ENCODE measurements around the gene JMJD8. TPM values are rescaled to one million over a fixed set of nuclear protein-coding genes. Genes with fewer than 3 reads are reported as not detected.
A peak's percentile ranks its signal among the peaks of the same experiment; 100 is the strongest.

Gene JMJD8
- total and polyA plus RNA-seq, 9 of the 15 experiments (the other 6 are each of a cell fraction or from before 2014, with no cell fraction given), result 1.2 to 50.6 (median 29.3) TPM

DNA sequence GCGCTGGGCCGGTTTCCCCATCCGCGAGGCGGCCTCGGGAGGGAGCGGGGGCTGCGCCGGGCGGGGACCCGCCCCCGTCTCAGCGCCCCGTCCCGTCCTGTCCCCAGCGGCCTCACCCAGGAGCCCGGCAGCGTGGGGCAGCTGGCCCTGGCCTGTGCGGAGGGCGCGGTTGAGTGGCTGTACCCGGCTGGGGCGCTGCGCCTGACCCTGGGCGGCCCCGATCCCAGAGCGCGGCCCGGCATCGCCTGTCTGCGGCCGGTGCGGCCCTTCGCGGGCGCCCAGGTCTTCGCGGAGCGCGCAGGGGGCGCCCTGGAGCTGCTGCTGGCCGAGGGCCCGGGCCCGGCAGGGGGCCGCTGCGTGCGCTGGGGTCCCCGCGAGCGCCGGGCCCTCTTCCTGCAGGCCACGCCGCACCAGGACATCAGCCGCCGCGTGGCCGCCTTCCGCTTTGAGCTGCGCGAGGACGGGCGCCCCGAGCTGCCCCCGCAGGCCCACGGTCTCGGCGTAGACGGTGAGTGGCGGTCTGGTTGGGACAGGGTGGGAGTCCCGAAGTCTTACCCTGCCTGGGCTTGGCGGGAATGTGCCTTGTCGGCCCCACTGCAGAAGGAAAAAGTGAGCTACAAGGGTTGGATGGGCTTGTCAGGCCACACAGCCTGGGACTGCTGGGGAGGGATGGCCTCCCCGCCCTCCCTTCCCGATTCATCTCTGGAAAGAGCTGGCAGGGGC is 31.5 kb upstream of the JMJD8 start (continued):
- TF ChIP-seq, protein P1, sequence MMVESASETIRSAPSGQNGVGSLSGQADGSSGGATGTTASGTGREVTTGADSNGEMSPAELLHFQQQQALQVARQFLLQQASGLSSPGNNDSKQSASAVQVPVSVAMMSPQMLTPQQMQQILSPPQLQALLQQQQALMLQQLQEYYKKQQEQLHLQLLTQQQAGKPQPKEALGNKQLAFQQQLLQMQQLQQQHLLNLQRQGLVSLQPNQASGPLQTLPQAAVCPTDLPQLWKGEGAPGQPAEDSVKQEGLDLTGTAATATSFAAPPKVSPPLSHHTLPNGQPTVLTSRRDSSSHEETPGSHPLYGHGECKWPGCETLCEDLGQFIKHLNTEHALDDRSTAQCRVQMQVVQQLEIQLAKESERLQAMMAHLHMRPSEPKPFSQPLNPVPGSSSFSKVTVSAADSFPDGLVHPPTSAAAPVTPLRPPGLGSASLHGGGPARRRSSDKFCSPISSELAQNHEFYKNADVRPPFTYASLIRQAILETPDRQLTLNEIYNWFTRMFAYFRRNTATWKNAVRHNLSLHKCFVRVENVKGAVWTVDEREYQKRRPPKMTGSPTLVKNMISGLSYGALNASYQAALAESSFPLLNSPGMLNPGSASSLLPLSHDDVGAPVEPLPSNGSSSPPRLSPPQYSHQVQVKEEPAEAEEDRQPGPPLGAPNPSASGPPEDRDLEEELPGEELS (CRISPR knock-in tag; IDR thresholded peaks at IDR 0.05; ENCODE audit: borderline replicate concordance), result no peak
- no peak for TF ChIP-seq ZNF217 (CRISPR knock-in tag; IDR thresholded peaks at IDR 0.05)
- no peak for TF ChIP-seq RAD51 (IDR thresholded peaks at IDR 0.05; ENCODE audit: borderline replicate concordance, low read depth)
- TF ChIP-seq RBM34 (IDR thresholded peaks at IDR 0.05; ENCODE audit: borderline replicate concordance, insufficient read depth, low read length), result no peak
- TF ChIP-seq KAT8 (IDR thresholded peaks at IDR 0.05; ENCODE audit: low read depth), result no peak
- TF ChIP-seq TSC22D4 (tag; IDR thresholded peaks at IDR 0.05), result no peak
- no peak for TF ChIP-seq PTTG1 (tag; IDR thresholded peaks at IDR 0.05; ENCODE audit: low read depth)
- TF ChIP-seq, protein P2, sequence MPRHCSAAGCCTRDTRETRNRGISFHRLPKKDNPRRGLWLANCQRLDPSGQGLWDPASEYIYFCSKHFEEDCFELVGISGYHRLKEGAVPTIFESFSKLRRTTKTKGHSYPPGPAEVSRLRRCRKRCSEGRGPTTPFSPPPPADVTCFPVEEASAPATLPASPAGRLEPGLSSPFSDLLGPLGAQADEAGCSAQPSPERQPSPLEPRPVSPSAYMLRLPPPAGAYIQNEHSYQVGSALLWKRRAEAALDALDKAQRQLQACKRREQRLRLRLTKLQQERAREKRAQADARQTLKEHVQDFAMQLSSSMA (CRISPR knock-in tag; IDR thresholded peaks at IDR 0.05), result no peak
- no peak for TF ChIP-seq STAT5B (CRISPR knock-in tag; IDR thresholded peaks at IDR 0.05)
- TF ChIP-seq ZNF57 (CRISPR knock-in tag; IDR thresholded peaks at IDR 0.05), result no peak
- peak in 1 of 3 experiments; percentile 34 for TF ChIP-seq YY1 (IDR thresholded peaks at IDR 0.05; ENCODE audit: borderline replicate concordance in 1 of 3, control insufficient read depth in 1 of 3, extremely low read depth in 1 of 3, insufficient read depth in 3 of 3, insufficient read length in 1 of 3, insufficient replicate concordance in 2 of 3, low read depth in 1 of 3, low read length in 2 of 3)
- no peak for TF ChIP-seq ZKSCAN3 (CRISPR knock-in tag; IDR thresholded peaks at IDR 0.05)
- TF ChIP-seq, protein P3, sequence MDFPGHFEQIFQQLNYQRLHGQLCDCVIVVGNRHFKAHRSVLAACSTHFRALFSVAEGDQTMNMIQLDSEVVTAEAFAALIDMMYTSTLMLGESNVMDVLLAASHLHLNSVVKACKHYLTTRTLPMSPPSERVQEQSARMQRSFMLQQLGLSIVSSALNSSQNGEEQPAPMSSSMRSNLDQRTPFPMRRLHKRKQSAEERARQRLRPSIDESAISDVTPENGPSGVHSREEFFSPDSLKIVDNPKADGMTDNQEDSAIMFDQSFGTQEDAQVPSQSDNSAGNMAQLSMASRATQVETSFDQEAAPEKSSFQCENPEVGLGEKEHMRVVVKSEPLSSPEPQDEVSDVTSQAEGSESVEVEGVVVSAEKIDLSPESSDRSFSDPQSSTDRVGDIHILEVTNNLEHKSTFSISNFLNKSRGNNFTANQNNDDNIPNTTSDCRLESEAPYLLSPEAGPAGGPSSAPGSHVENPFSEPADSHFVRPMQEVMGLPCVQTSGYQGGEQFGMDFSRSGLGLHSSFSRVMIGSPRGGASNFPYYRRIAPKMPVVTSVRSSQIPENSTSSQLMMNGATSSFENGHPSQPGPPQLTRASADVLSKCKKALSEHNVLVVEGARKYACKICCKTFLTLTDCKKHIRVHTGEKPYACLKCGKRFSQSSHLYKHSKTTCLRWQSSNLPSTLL (IDR thresholded peaks at IDR 0.05), result no peak
- peak; percentile 20; the same call in 1 of the 2 replicates for TF ChIP-seq PHF8 (IDR thresholded peaks at IDR 0.05; ENCODE audit: borderline replicate concordance, low read length)
- no peak for TF ChIP-seq EWSR1 (IDR thresholded peaks at IDR 0.05; ENCODE audit: borderline replicate concordance, low read depth, partially characterized antibody)
- TF ChIP-seq SP2 (IDR thresholded peaks at IDR 0.05; ENCODE audit: extremely low read depth, low read depth, low read length, poor library complexity, severe bottlenecking), result no peak
- no peak for TF ChIP-seq ZFPM2 (CRISPR knock-in tag; IDR thresholded peaks at IDR 0.05)
- TF ChIP-seq, protein P4, sequence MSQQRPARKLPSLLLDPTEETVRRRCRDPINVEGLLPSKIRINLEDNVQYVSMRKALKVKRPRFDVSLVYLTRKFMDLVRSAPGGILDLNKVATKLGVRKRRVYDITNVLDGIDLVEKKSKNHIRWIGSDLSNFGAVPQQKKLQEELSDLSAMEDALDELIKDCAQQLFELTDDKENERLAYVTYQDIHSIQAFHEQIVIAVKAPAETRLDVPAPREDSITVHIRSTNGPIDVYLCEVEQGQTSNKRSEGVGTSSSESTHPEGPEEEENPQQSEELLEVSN (IDR thresholded peaks at IDR 0.05; ENCODE audit: borderline replicate concordance in 1 of 2, extremely low read depth in 1 of 2, insufficient read depth in 1 of 2, insufficient read length in 1 of 2, low read depth in 1 of 2, low read length in 1 of 2, poor library complexity in 1 of 2, severe bottlenecking in 1 of 2), result peak; percentile 28 to 59
- no peak for TF ChIP-seq NEUROD1 (IDR thresholded peaks at IDR 0.05; ENCODE audit: borderline replicate concordance, low read depth, low read length, partially characterized antibody)
- TF ChIP-seq HDAC3 (IDR thresholded peaks at IDR 0.05; ENCODE audit: borderline replicate concordance, partially characterized antibody), result no peak
- TF ChIP-seq CSDE1 (IDR thresholded peaks at IDR 0.05), result no peak

Data from K562 (cell line).